ENCODE data around the gene TMCO4.
"Not testable (repeated sequence)": the region's sequence is repeated elsewhere in the genome, so short reads cannot be mapped to it uniquely, and the experiment has no call there.

TMCO4 gene

DNA sequence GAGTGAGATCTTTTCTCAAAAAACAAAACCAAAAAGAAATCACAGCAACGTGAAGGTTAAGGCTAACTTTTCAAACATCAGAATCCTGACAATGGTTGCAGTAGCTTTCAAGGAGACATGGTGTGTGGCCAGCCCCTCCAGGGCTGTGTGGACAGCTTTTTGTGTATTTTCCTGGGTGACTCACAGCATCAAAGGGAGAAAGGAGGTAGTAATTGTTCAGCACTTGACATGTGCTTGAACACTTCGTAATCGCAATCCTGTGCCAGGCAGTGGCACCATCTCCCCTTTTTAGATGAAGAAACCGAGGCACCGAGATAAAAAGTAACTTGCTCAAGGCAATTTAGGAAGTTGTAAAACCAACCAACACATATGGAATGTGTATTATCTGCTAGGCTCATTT is 145.3 kb downstream of the TMCO4 start:
- DNase-seq = no peak

- peak; percentile 17 for DNase-seq
These were observed 148.5 kb downstream of the TMCO4 start for GRCh38 chr1:19651141-19651737.

- DNase-seq = no peak
These were observed 149.1 kb downstream of the TMCO4 start for GRCh38 chr1:19650416-19651140.

DNA sequence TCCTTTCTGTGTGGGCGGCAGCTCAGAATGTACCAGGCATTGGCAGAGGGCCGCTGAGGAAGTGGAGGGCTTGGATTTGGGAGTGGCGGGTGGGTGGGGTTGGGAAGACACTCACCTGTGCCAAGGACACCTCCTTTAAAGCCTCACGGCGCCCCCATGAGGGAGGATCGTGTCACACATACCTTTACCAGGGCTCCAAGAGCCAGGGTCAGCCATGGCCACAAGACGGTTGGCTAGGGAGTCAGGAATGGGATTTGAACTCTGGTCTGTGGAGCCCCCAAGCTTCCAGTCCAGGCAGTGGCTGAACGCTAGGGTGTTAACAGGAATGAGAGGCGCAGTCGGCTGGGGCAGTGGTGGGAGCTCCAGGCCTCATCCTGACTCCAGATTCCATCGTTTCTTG is 151.0 kb downstream of the TMCO4 start:
- no peak for DNase-seq

DNA sequence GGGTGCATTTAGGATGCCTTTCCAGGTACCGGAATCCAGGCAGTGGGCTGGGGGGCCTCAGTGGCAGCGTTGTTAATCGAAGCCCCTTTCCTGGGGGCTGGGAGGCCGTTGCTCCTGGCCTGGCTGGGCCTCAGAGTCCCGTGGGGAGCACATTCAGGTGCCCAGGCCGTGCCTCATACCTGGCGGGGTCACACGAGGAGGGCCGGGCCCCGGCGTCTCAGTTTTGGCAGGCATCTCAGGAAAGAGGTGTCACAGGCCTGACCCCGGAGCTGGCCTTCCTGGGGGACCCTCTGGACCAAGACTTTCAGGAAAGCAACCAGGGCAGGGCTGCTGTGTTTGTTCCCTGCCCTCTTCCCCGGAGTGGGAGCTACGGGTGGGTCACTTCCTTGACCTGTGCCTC is 151.5 kb downstream of the TMCO4 start:
- DNase-seq = no peak

DNA sequence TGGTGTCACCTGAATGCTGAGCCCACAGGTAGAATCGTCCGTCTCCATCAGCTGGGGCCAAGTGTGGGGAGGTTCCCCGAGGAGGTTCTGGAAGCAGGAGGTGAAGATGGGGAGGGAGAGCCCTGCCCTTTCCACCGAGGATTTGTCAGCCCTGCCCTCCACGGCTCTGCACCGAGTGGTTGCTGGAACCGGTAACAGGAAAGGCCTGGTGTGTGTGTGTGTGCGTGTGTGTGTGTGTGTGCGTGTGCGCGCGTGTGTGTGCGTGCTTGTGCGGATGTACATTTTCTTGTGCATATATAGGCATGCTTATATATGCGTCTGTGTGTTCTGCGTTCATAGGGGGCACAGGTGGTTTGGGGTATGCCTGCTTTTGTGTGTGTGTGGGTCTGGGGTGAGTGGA is 152.1 kb downstream of the TMCO4 start:
- no peak for DNase-seq

- DNase-seq = no peak
These were observed 153.1 kb downstream of the TMCO4 start for GRCh38 chr1:19646377-19647319.

- no peak for DNase-seq
These were observed 154.1 kb downstream of the TMCO4 start for GRCh38 chr1:19645411-19646251.

- DNase-seq = no peak
These were observed 154.9 kb downstream of the TMCO4 start for GRCh38 chr1:19644681-19645410.

DNA sequence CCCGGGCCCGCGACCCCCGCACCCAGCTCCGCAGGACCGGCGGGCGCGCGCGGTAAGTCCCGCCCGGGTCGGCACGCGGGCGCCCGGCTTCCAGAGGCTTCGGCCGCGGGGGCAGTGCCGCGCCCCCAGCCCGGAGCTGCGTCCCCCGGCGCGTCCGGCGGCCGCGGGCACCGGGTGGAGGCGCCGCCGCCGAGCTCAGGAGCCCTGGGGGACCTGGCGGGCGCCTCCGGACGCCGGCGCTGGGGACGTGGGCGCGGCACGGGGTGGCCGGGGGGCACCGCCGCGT is 155.4 kb downstream of the TMCO4 start:
- DNase-seq = no peak

DNA sequence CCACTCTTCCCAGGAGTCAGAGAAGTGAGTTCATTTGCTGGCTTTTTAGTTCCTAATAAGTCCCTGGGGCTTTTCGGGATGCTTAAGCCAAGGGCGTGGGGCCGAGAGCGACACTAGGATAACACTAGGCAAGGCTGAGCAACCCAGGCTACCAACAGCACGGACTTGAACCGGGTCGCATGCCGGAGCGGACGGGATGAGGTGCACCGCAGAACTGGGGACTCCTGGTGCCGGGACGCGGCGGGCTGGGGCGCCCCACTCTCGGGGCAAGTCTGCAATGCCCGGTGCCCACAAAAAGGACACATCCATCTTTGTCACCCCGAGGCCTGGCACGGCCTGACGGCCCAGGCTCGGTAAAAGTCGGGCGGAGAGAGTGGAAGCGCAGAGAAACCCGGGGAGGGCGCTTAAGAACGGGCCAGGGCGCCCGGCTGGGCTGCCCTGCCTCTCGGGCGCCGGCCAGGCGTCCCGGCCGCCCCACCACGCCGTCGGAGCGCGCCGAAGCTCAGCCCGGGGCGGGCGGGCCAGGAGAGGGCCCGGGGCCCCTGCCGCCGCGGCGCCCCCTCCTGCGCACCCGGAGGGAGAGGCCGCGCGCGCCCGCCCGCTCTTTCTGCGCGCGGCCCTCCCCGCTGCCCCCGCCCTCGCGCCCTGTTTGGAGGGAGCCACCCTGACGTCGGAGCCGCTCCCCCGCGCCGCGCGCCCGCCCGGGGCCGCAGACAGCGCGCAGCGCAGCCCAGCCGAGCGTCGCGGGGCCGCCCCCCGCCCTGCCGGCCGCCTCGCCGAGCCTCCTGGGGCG is 155.9 kb downstream of the TMCO4 start, which contains the start of gene NBL1:
TSS of gene NBL1 (plus strand) at position 710 of the 793 bp plus-strand sequence. CDS start 10,720 bp downstream, outside the sequence.
- DNase-seq = peak; percentile 16

GRCh38 chr1:19643121-19643520 is 156.6 kb downstream of the TMCO4 start:
- DNase-seq = no peak

- DNase-seq = no peak
These were observed 159.1 kb downstream of the TMCO4 start for GRCh38 chr1:19640363-19641316.

GRCh38 chr1:19639999-19640362 is 159.7 kb downstream of the TMCO4 start:
- DNase-seq = no peak

GRCh38 chr1:19639228-19639627 is 160.5 kb downstream of the TMCO4 start:
- DNase-seq = not testable (repeated sequence)

- DNase-seq = no peak
These were observed 162.1 kb downstream of the TMCO4 start for GRCh38 chr1:19637606-19638005.

DNA sequence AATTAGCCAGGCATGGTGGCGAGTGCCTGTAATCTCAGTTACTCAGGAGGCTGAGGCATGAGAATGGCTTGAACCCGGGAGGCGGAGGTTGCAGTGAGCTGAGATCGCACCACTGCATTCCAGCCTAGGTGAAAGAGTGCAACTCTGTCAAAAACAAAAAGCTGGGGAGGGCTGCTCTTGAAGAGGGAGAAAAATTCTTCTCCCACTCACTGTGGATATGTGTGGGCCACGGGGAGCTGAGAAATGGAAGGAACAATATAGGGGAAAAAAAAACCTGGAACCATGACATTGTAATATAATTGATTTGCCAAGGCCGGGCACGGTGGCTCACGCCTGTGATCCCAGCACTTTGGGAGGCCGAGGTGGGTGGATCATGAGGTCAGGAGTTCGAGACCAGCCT is 163.0 kb downstream of the TMCO4 start:
- not testable (repeated sequence) for DNase-seq

- DNase-seq = no peak
These were observed 163.7 kb downstream of the TMCO4 start for GRCh38 chr1:19636065-19636464.

- DNase-seq = no peak
These were observed 164.1 kb downstream of the TMCO4 start for GRCh38 chr1:19635646-19636045.

- DNase-seq = not testable (repeated sequence)
These were observed 164.7 kb downstream of the TMCO4 start for GRCh38 chr1:19635064-19635463.
